ENCODE measurements around the gene CLTC. TPM values are rescaled to one million over a fixed set of nuclear protein-coding genes. Genes with fewer than 3 reads are reported as not detected.

The CLTC gene
- total and polyA plus RNA-seq, 8 donors: 25.7 to 118 (median 60.7) TPM

- Histone ChIP-seq H3K4me1 (peaks cover 8 to 13% (median 9%) of the 10 kb centered on the region in 3 donors), H3K36me3 (no peaks in the 10 kb centered on the region), H3K27me3 (no peaks in the 10 kb centered on the region), H3K9me3 (no peaks in the 10 kb centered on the region), H3K4me3 (no peak overlapping the region), H3K27ac (no peak overlapping the region)
- ATAC-seq (no peak), FAIRE-seq (no peak), DNase-seq (no peak)
- WGBS, 2 donors: 50 to 53% methylated on average over 1 of the region's 1 CpG
- intact Hi-C loops (cut with DNase I): no loop called here
- TF ChIP-seq CTCF (IDR thresholded peaks at IDR 0.05): no peak
Observed at GRCh38 chr17:59723041-59723440, 103.3 kb downstream of the CLTC start.

- 69 to 72% methylated on average over 1 of the region's 1 CpG for WGBS, 2 donors
- Histone ChIP-seq H3K4me1 (peaks cover 8 to 16% (median 14%) of the 10 kb centered on the region in 3 donors), H3K9me3 (no peaks in the 10 kb centered on the region), H3K27ac (no peak overlapping the region), H3K27me3 (no peaks in the 10 kb centered on the region), H3K36me3 (no peaks in the 10 kb centered on the region), H3K4me3 (no peak overlapping the region)
- DNase-seq (no peak), ATAC-seq (peak in 3 of 4 donors; percentile 45 to 56 (median 49)), FAIRE-seq (no peak)
- no peak for TF ChIP-seq CTCF (IDR thresholded peaks at IDR 0.05)
- intact Hi-C loops (cut with DNase I): no loop called here
Observed at GRCh38 chr17:59723607-59724006, 103.9 kb downstream of the CLTC start.

GRCh38 chr17:59725691-59726090 is 106.0 kb downstream of the CLTC start:
- H3K9me3 ChIP-seq: no peaks in the 10 kb centered on the region
- WGBS, 2 donors: 21 to 22% methylated on average over 2 of the region's 2 CpGs
- TF ChIP-seq CTCF (IDR thresholded peaks at IDR 0.05): no peak
- no peaks in the 10 kb centered on the region for H3K27me3 ChIP-seq
- peak overlapping the region in 2 of 4 donors; percentile 2 to 58 for H3K27ac ChIP-seq
- FAIRE-seq: no peak
- DNase-seq: no peak
- no peak overlapping the region for H3K4me3 ChIP-seq
- intact Hi-C loops (cut with DNase I): no loop called here
- ATAC-seq: peak; percentile 30 to 72 (median 48)
- H3K36me3 ChIP-seq: no peaks in the 10 kb centered on the region
- peaks cover 8 to 20% (median 16%) of the 10 kb centered on the region in 3 donors for H3K4me1 ChIP-seq

- Histone ChIP-seq H3K4me3 (no peak overlapping the region), H3K36me3 (no peaks in the 10 kb centered on the region), H3K9me3 (no peaks in the 10 kb centered on the region), H3K4me1 (peaks cover 8 to 20% (median 16%) of the 10 kb centered on the region in 3 donors), H3K27ac (no peak overlapping the region), H3K27me3 (no peaks in the 10 kb centered on the region)
- intact Hi-C loops (cut with DNase I): no loop called here
- TF ChIP-seq CTCF (IDR thresholded peaks at IDR 0.05): no peak
- ATAC-seq (peak in 2 of 4 donors; percentile 40 to 58), FAIRE-seq (no peak), DNase-seq (no peak)
- WGBS, 2 donors: 95 to 100% methylated on average over 1 of the region's 1 CpG
Observed at GRCh38 chr17:59727817-59728533, 108.3 kb downstream of the CLTC start.

GRCh38 chr17:59730268-59730834 is 110.7 kb downstream of the CLTC start:
- H3K9me3 ChIP-seq: no peaks in the 10 kb centered on the region
- H3K4me3 ChIP-seq: no peak overlapping the region
- H3K27me3 ChIP-seq: no peaks in the 10 kb centered on the region
- peaks cover 0 to 2% (median 0%) of the 10 kb centered on the region in 3 donors for H3K36me3 ChIP-seq
- 84 to 100% methylated on average over 1 of the region's 1 CpG for WGBS, 2 donors
- TF ChIP-seq CTCF (IDR thresholded peaks at IDR 0.05): no peak
- ATAC-seq (no peak), FAIRE-seq (no peak), DNase-seq (no peak)
- intact Hi-C loops (cut with DNase I): no loop called here
- H3K4me1 ChIP-seq: peaks cover 8 to 18% (median 14%) of the 10 kb centered on the region in 3 donors
- no peak overlapping the region for H3K27ac ChIP-seq

All from pancreas (tissue), 10 donors.